Stimulated activated naive B cell treated with anti-CD40 and anti-IgM and Interleukin-4, amounts not matched to agents 10 μg/mL and 1 μg/mL and 100 μg/mL, for 72 hours (primary cell): ENCODE results near the gene ZNF624.

ENCODE experiments used
- ATAC-seq, 2 donors: fragments of 150-1000 bp; cut with Tn5 transposase; replicated peaks; 2 replicates each; pipeline ENCODE4 v1.10.0; 2021; ENCODE audit warnings: moderate library complexity in 1 of 2
- DNase-seq: peaks from one replicate; pipeline ENCODE4 v3.0.0; 2021
- H3K27ac Mint-ChIP-seq: one replicate; pipeline ENCODE4 v1.8.0; 2022; ENCODE audit warnings: mild to moderate bottlenecking, mixed read lengths
- H3K27me3 Mint-ChIP-seq, 2 donors: one replicate each; pipeline ENCODE4 v1.8.0; 2022; ENCODE audit warnings: mixed read lengths in 2 of 2
- H3K36me3 Mint-ChIP-seq, 2 donors: one replicate each; pipeline ENCODE4 v1.8.0; 2022; ENCODE audit warnings: mixed read lengths in 2 of 2, mild to moderate bottlenecking in 1 of 2
- H3K4me1 Mint-ChIP-seq, 2 donors: one replicate each; pipeline ENCODE4 v1.8.0; 2022; ENCODE audit warnings: mixed read lengths in 2 of 2, mild to moderate bottlenecking in 1 of 2
- H3K4me3 Mint-ChIP-seq, 2 donors: one replicate each; pipeline ENCODE4 v1.8.0; 2022; ENCODE audit warnings: mild to moderate bottlenecking in 2 of 2, mixed read lengths in 2 of 2, moderate library complexity in 1 of 2
- H3K9me3 Mint-ChIP-seq, 2 donors: one replicate each; pipeline ENCODE4 v1.8.0; 2022; ENCODE audit warnings: mixed read lengths in 2 of 2, mild to moderate bottlenecking in 1 of 2

Gene ZNF624

DNA sequence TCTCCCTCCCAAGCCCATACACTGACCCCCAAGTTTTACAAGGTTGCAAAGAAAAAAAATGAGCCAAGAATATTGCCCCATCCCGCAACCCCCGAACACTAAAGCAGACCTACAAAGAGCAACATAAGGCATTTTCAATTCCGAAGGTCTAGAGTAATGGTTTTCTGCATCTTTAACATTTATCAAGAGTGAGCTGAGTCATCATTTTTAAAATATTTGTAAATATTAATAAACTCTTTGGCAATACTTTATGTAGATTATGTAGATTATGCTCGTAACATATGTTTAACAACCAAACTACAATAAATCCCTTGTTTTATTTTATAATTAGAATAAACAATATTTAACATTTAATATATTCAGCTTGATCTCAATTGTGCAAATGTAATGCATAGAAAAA is 1.4 kb downstream of the ZNF624 start:
- Mint-ChIP-seq H3K27me3 (peaks cover 0 to 2% of the 10 kb centered on the region in 2 donors), H3K27ac (no peak overlapping the region), H3K4me1 (peaks cover 10 to 21% of the 10 kb centered on the region in 2 donors), H3K4me3 (no peak overlapping the region), H3K9me3 (no peaks in the 10 kb centered on the region), H3K36me3 (peaks cover 0 to 3% of the 10 kb centered on the region in 2 donors)
- ATAC-seq (no peak), DNase-seq (no peak)

DNA sequence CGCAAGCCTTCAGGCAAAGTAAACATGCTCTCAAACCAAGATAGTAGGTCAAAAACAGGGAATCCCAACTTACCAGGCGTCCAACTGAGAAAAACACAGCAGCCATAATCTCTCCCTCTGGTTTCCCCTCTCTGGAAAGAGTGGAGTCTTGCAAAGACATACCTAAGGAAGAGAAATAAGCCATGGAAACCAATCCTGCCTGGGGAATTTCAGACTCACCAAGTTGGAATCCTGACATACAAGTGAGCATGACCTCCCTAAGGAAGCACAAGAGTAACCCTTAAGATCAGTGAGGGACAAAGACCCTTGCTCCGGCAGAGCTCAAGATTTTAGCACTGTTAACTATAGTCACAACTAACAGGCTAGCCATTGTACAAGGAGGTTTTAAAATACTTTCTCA is 4.1 kb downstream of the ZNF624 start:
- Mint-ChIP-seq H3K27ac (no peak overlapping the region), H3K9me3 (no peaks in the 10 kb centered on the region), H3K36me3 (peaks cover 2 to 5% of the 10 kb centered on the region in 2 donors), H3K4me3 (no peak overlapping the region), H3K4me1 (peaks cover 10 to 21% of the 10 kb centered on the region in 2 donors), H3K27me3 (no peaks in the 10 kb centered on the region)
- DNase-seq (no peak), ATAC-seq (no peak)

DNA sequence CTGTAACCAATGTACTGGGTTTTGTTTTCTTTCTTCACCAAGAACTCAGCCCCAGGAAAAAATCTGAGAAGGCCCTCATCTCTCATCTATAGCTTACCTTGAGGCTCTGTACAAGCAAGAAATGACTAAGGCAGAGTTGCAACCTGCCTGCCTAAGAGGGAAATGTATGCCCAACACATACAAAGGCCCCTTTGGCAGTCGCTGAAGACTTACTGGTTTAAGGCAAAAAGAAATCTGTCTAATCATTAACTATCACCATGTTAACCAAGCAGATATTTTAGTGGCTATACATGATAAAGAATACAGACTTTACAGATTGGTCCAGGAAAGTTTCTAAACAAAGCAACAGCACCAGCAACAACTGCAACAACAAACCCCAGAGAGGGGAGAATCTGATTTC is 14.2 kb downstream of the ZNF624 start:
- H3K9me3 Mint-ChIP-seq = peaks cover 0 to 3% of the 10 kb centered on the region in 2 donors
- no peaks in the 10 kb centered on the region for H3K27me3 Mint-ChIP-seq
- H3K36me3 Mint-ChIP-seq = peaks cover 31 to 52% of the 10 kb centered on the region in 2 donors
- H3K4me3 Mint-ChIP-seq = no peak overlapping the region
- DNase-seq = no peak
- peaks cover 0 to 7% of the 10 kb centered on the region in 2 donors for H3K4me1 Mint-ChIP-seq
- H3K27ac Mint-ChIP-seq = no peak overlapping the region
- ATAC-seq = no peak

- no peak for ATAC-seq
- H3K27ac Mint-ChIP-seq = no peak overlapping the region
- peaks cover 26% of the 10 kb centered on the region in 2 donors for H3K9me3 Mint-ChIP-seq
- H3K4me3 Mint-ChIP-seq = no peak overlapping the region
- H3K4me1 Mint-ChIP-seq = no peaks in the 10 kb centered on the region
- H3K36me3 Mint-ChIP-seq = peaks cover 45 to 64% of the 10 kb centered on the region in 2 donors
- H3K27me3 Mint-ChIP-seq = no peaks in the 10 kb centered on the region
- no peak for DNase-seq
Observed at GRCh38 chr17:16623282-16623681, 30.4 kb downstream of the ZNF624 start.

- H3K9me3 Mint-ChIP-seq = peaks cover 25 to 26% of the 10 kb centered on the region in 2 donors
- H3K36me3 Mint-ChIP-seq = peaks cover 40 to 58% of the 10 kb centered on the region in 2 donors
- H3K27ac Mint-ChIP-seq = no peak overlapping the region
- DNase-seq (no peak), ATAC-seq (no peak)
- no peak overlapping the region for H3K4me3 Mint-ChIP-seq
- H3K4me1 Mint-ChIP-seq = no peaks in the 10 kb centered on the region
- no peaks in the 10 kb centered on the region for H3K27me3 Mint-ChIP-seq
Observed at GRCh38 chr17:16622540-16623277, 30.9 kb downstream of the ZNF624 start.

DNA sequence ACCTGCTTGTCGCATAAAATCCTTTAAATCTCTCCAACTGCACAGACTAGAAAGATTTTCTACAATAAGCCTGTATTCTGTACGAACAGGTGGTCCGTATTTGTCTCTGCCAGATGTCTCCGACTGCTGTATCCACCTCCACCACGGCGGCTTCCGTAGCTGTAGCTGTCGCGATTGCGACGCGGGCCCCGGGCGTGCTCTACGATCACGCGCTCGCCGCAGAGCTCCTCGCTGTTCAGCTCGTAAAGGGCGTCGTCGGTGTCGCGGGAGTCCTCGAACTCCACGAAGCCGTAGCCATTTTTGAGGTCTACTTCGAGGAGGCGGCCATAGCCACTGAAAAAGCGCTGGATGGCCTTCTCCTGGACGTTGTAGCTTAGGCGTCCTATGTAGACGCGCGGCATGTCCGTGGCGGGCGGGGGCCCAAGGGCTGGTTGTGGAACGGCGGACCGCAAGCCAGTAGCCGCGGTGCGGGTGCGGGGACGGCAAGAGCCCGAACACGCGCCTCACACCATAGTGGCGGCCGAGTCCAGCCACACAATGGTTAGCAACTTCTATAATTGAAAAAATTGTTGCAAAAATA is 36.1 kb downstream of the ZNF624 start:
- Mint-ChIP-seq H3K4me3 (no peak overlapping the region), H3K27ac (no peak overlapping the region), H3K4me1 (no peaks in the 10 kb centered on the region), H3K36me3 (peaks cover 13 to 31% of the 10 kb centered on the region in 2 donors), H3K9me3 (peaks cover 29 to 39% of the 10 kb centered on the region in 2 donors), H3K27me3 (no peaks in the 10 kb centered on the region)
- DNase-seq (no peak), ATAC-seq (no peak)

DNA sequence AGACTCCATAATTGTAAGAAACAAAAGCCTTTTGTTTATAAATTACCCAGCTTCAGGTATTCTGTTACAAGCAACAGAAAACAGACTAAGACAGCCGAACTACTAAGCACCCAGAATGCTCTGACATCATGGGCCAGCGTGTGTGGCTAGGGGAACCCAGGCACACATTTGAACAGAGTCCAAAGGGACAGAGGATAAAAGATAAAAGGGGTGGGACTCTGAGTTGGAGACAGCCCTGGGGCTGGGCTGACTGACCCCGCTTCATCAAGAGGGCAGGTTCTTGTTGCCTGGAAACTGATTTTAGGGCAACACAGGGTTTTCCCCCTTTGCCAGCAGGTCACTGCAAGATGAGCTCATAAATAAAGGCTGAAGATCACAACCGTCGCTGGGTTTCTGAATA is 54.1 kb downstream of the ZNF624 start:
- H3K4me1 Mint-ChIP-seq = no peaks in the 10 kb centered on the region
- H3K4me3 Mint-ChIP-seq = no peak overlapping the region
- peaks cover 25% of the 10 kb centered on the region in 2 donors for H3K27me3 Mint-ChIP-seq
- H3K36me3 Mint-ChIP-seq = peaks cover 0 to 6% of the 10 kb centered on the region in 2 donors
- H3K27ac Mint-ChIP-seq = no peak overlapping the region
- DNase-seq = no peak
- no peak for ATAC-seq
- H3K9me3 Mint-ChIP-seq = peaks cover 2 to 10% of the 10 kb centered on the region in 2 donors

GRCh38 chr17:16593356-16594102 is 60.1 kb downstream of the ZNF624 start:
- Mint-ChIP-seq H3K4me3 (no peak overlapping the region), H3K27me3 (peaks cover 25 to 35% of the 10 kb centered on the region in 2 donors), H3K9me3 (no peaks in the 10 kb centered on the region), H3K27ac (no peak overlapping the region), H3K4me1 (peaks cover 3 to 5% of the 10 kb centered on the region in 2 donors), H3K36me3 (no peaks in the 10 kb centered on the region)
- ATAC-seq (no peak), DNase-seq (no peak)

GRCh38 chr17:16589097-16589969 is 64.3 kb downstream of the ZNF624 start:
- Mint-ChIP-seq H3K9me3 (no peaks in the 10 kb centered on the region), H3K27ac (peak overlapping the region; percentile 28), H3K27me3 (peaks cover 42 to 54% of the 10 kb centered on the region in 2 donors), H3K36me3 (no peaks in the 10 kb centered on the region), H3K4me1 (peaks cover 8 to 9% of the 10 kb centered on the region in 2 donors), H3K4me3 (peak overlapping the region; percentile 79 to 83)
- ATAC-seq = peak; percentile 89
- DNase-seq = peak; percentile 90

- ATAC-seq (no peak), DNase-seq (no peak)
- H3K9me3 Mint-ChIP-seq = peaks cover 0 to 1% of the 10 kb centered on the region in 2 donors
- H3K27ac Mint-ChIP-seq = no peak overlapping the region
- no peaks in the 10 kb centered on the region for H3K36me3 Mint-ChIP-seq
- H3K4me3 Mint-ChIP-seq = no peak overlapping the region
- peaks cover 14 to 17% of the 10 kb centered on the region in 2 donors for H3K4me1 Mint-ChIP-seq
- peaks cover 61 to 72% of the 10 kb centered on the region in 2 donors for H3K27me3 Mint-ChIP-seq
Observed at GRCh38 chr17:16585796-16586195, 67.9 kb downstream of the ZNF624 start.

- H3K4me3 Mint-ChIP-seq = peak overlapping the region; percentile 82 to 84
- H3K9me3 Mint-ChIP-seq = peaks cover 0 to 2% of the 10 kb centered on the region in 2 donors
- H3K27me3 Mint-ChIP-seq = peaks cover 65 to 79% of the 10 kb centered on the region in 2 donors
- peaks cover 11 to 14% of the 10 kb centered on the region in 2 donors for H3K4me1 Mint-ChIP-seq
- ATAC-seq (peak; percentile 94 to 97), DNase-seq (peak; percentile 83)
- peaks cover 3% of the 10 kb centered on the region in 2 donors for H3K36me3 Mint-ChIP-seq
- H3K27ac Mint-ChIP-seq = no peak overlapping the region
Observed at GRCh38 chr17:16584273-16584995, 69.2 kb downstream of the ZNF624 start.

GRCh38 chr17:16583781-16584180 is 69.9 kb downstream of the ZNF624 start:
- H3K27me3 Mint-ChIP-seq = peaks cover 70 to 81% of the 10 kb centered on the region in 2 donors
- H3K4me3 Mint-ChIP-seq = peak overlapping the region; percentile 82 to 84
- H3K27ac Mint-ChIP-seq = no peak overlapping the region
- ATAC-seq (no peak), DNase-seq (no peak)
- H3K36me3 Mint-ChIP-seq = peaks cover 3% of the 10 kb centered on the region in 2 donors
- peaks cover 11 to 12% of the 10 kb centered on the region in 2 donors for H3K4me1 Mint-ChIP-seq
- H3K9me3 Mint-ChIP-seq = peaks cover 0 to 2% of the 10 kb centered on the region in 2 donors

GRCh38 chr17:16573466-16573865 is 80.2 kb downstream of the ZNF624 start:
- H3K4me3 Mint-ChIP-seq = no peak overlapping the region
- peaks cover 0 to 1% of the 10 kb centered on the region in 2 donors for H3K9me3 Mint-ChIP-seq
- H3K36me3 Mint-ChIP-seq = no peaks in the 10 kb centered on the region
- H3K27ac Mint-ChIP-seq = no peak overlapping the region
- peaks cover 17 to 24% of the 10 kb centered on the region in 2 donors for H3K27me3 Mint-ChIP-seq
- H3K4me1 Mint-ChIP-seq = peaks cover 9 to 17% of the 10 kb centered on the region in 2 donors
- DNase-seq (no peak), ATAC-seq (no peak)
